H9 (cell line): Measurements from ENCODE around the gene ENOSF1. TPM values are rescaled to one million over a fixed set of nuclear protein-coding genes. Genes with fewer than 3 reads are reported as not detected.

Experiments
- DNase-seq: peaks from one replicate; pipeline ENCODE4 v3.0.0-alpha.2; 2017
- H2AFZ ChIP-seq: one replicate; pipeline ENCODE4 v1.6.1; 2013; ENCODE audit warnings: mild to moderate bottlenecking, low read length, control low read depth, moderate library complexity
- H2AK5ac ChIP-seq: 2 replicates; pipeline ENCODE4 v1.6.1; 2013; ENCODE audit warnings: low read length, control low read depth, mixed read lengths; ENCODE audit not compliant: insufficient read length
- H2BK120ac ChIP-seq: one replicate; pipeline ENCODE4 v1.6.1; 2013; ENCODE audit warnings: low read depth, mild to moderate bottlenecking, low read length, control low read depth, inconsistent platforms; ENCODE audit not compliant: poor library complexity, severe bottlenecking
- H2BK12ac ChIP-seq: 2 replicates; pipeline ENCODE4 v1.6.1; 2013; ENCODE audit warnings: low read length, control low read depth, mixed read lengths, low read depth; ENCODE audit not compliant: insufficient read length
- H2BK15ac ChIP-seq: 2 replicates; pipeline ENCODE4 v1.6.1; 2013; ENCODE audit warnings: low read depth, low read length, control low read depth
- H2BK20ac ChIP-seq: one replicate; pipeline ENCODE4 v1.6.1; 2013; ENCODE audit warnings: low read depth, mild to moderate bottlenecking, low read length, control low read depth, inconsistent platforms; ENCODE audit not compliant: poor library complexity, severe bottlenecking
- H2BK5ac ChIP-seq: 2 replicates; pipeline ENCODE4 v1.6.1; 2013; ENCODE audit warnings: low read length, control low read depth, mixed read lengths; ENCODE audit not compliant: insufficient read length
- H3K14ac ChIP-seq: 2 replicates; pipeline ENCODE4 v1.6.1; 2013; ENCODE audit warnings: low read length, control low read depth; ENCODE audit not compliant: insufficient read depth
- H3K18ac ChIP-seq: 2 replicates; pipeline ENCODE4 v1.6.1; 2013; ENCODE audit warnings: low read depth, mild to moderate bottlenecking, mixed read lengths, low read length, control low read depth; ENCODE audit not compliant: insufficient read length
- H3K23ac ChIP-seq: 2 replicates; pipeline ENCODE4 v1.6.1; 2013; ENCODE audit warnings: low read length, control low read depth, mixed read lengths, low read depth; ENCODE audit not compliant: insufficient read length
- H3K23me2 ChIP-seq: 2 replicates; pipeline ENCODE4 v1.6.1; 2013; ENCODE audit warnings: low read depth, mild to moderate bottlenecking, mixed read lengths, low read length, control low read depth; ENCODE audit not compliant: insufficient read length, poor library complexity, severe bottlenecking
- H3K27ac ChIP-seq: 2 replicates; pipeline ENCODE4 v1.5.1; 2013; ENCODE audit warnings: low read length, control low read depth, mixed read lengths, low read depth; ENCODE audit not compliant: insufficient read length
- H3K27me3 ChIP-seq: 2 replicates; pipeline ENCODE4 v1.6.1; 2013; ENCODE audit warnings: low read length, control low read depth, inconsistent platforms; ENCODE audit not compliant: insufficient read depth
- H3K4ac ChIP-seq: 2 replicates; pipeline ENCODE4 v1.6.1; 2013; ENCODE audit warnings: low read depth, mild to moderate bottlenecking, control low read depth, inconsistent platforms, low read length, moderate library complexity
- H3K4me1 ChIP-seq: 2 replicates; pipeline ENCODE4 v1.6.1; 2013; ENCODE audit warnings: low read length, control low read depth, inconsistent platforms; ENCODE audit not compliant: insufficient read depth
- H3K4me2 ChIP-seq: 2 replicates; pipeline ENCODE4 v1.6.1; 2013; ENCODE audit warnings: low read length, control low read depth, mixed read lengths; ENCODE audit not compliant: insufficient read length, insufficient read depth
- H3K56ac ChIP-seq: 2 replicates; pipeline ENCODE4 v1.6.1; 2013; ENCODE audit warnings: low read depth, mild to moderate bottlenecking, mixed read lengths, low read length, control low read depth; ENCODE audit not compliant: insufficient read length
- H3K79me1 ChIP-seq: 2 replicates; pipeline ENCODE4 v1.6.1; 2013; ENCODE audit warnings: low read depth, mild to moderate bottlenecking, moderate library complexity, low read length, control low read depth, inconsistent platforms; ENCODE audit not compliant: insufficient read depth, poor library complexity, severe bottlenecking
- H3K79me2 ChIP-seq: 2 replicates; pipeline ENCODE4 v1.6.1; 2013; ENCODE audit warnings: low read length, control low read depth, inconsistent platforms; ENCODE audit not compliant: insufficient read depth
- H3K9ac ChIP-seq: 2 replicates; pipeline ENCODE4 v1.6.1; 2013; ENCODE audit warnings: low read length, control low read depth, mixed read lengths; ENCODE audit not compliant: insufficient read length; ENCODE audit errors: extremely low read depth
- H3K9me3 ChIP-seq: one replicate; pipeline ENCODE4 v1.6.1; 2013; ENCODE audit warnings: low read depth, low read length, inconsistent platforms; ENCODE audit not compliant: control insufficient read depth
- H3T11ph ChIP-seq: one replicate; pipeline ENCODE4 v1.6.1; 2013; ENCODE audit warnings: mild to moderate bottlenecking, low read length, control low read depth, inconsistent platforms
- H4K20me1 ChIP-seq: one replicate; pipeline ENCODE4 v1.6.1; 2013; ENCODE audit not compliant: control insufficient read depth, insufficient read length, insufficient read depth
- H4K5ac ChIP-seq: 2 replicates; pipeline ENCODE4 v1.6.1; 2013; ENCODE audit warnings: low read depth, mild to moderate bottlenecking, mixed read lengths, low read length, control low read depth; ENCODE audit not compliant: insufficient read length
- H4K8ac ChIP-seq: replicated peaks from 2 replicates; pipeline ENCODE4 v1.6.1; 2013; ENCODE audit warnings: low read length, control low read depth, mixed read lengths, low read depth; ENCODE audit not compliant: insufficient read length
- H4K91ac ChIP-seq: 2 replicates; pipeline ENCODE4 v1.6.1; 2013; ENCODE audit warnings: low read depth, mild to moderate bottlenecking, moderate library complexity, mixed read lengths, low read length, control low read depth; ENCODE audit not compliant: insufficient read length
- H3K27ac Mint-ChIP-seq, 3 experiments: 2 replicates in 2 of 3; 3 replicates in 1 of 3; pipeline ENCODE4 v1.8.0; 2020 to 2021; ENCODE audit warnings: mixed read lengths in 3 of 3, mild to moderate bottlenecking in 1 of 3, moderate library complexity in 1 of 3
- H3K27me3 Mint-ChIP-seq: 2 replicates; pipeline ENCODE4 v1.8.0; 2021; ENCODE audit warnings: low read depth, mild to moderate bottlenecking, moderate library complexity, mixed read lengths
- H3K36me3 Mint-ChIP-seq, 3 experiments: 2 replicates in 2 of 3; 3 replicates in 1 of 3; pipeline ENCODE4 v1.8.0; 2020 to 2021; ENCODE audit warnings: low read depth in 3 of 3, mixed read lengths in 3 of 3; ENCODE audit not compliant: insufficient read depth in 1 of 3
- H3K4me1 Mint-ChIP-seq, 2 experiments: 2 replicates each; pipeline ENCODE4 v1.8.0; 2020; ENCODE audit warnings: mixed read lengths in 2 of 2
- H3K4me3 Mint-ChIP-seq, 2 experiments: 2 replicates in 1 of 2; 3 replicates in 1 of 2; pipeline ENCODE4 v1.8.0; 2020 to 2021; ENCODE audit warnings: mild to moderate bottlenecking in 2 of 2, mixed read lengths in 2 of 2, moderate library complexity in 1 of 2
- H3K9me3 Mint-ChIP-seq, 2 experiments: 2 replicates in 1 of 2; 3 replicates in 1 of 2; pipeline ENCODE4 v1.8.0; 2020; ENCODE audit warnings: mild to moderate bottlenecking in 2 of 2, mixed read lengths in 2 of 2, moderate library complexity in 1 of 2
- CTCF ChIP-seq: fragments of 200-600 bp; sonication (generic); conservative IDR thresholded peaks from 3 replicates; pipeline ENCODE4 v1.8.0; 2021; ENCODE audit warnings: antibody characterized with exemption, mild to moderate bottlenecking
- WGBS: extraction: QIAGEN DNeasy Blood & Tissue Kit; methylation state at CpG from one replicate; pipeline ENCODE4 v1.1.7; 2013; ENCODE audit warnings: missing lambda C conversion rate, low lambda C conversion rate, mixed read lengths; ENCODE audit not compliant: insufficient read length; ENCODE audit errors: extremely low coverage; 5-methylcytosine and 5-hydroxymethylcytosine counted together
- total RNA-seq: library from RNA; stranded (reverse); gene quantifications from 2 replicates; pipeline ENCODE4 v1.2.1, GENCODE V29; 2021

ENOSF1 gene
- total RNA-seq, 1 experiment from 2014 or later = 40.3 TPM

GRCh38 chr18:679516-679915 is 32.9 kb downstream of the ENOSF1 start:
- Histone ChIP-seq H3K9ac (no peak overlapping the region), H2BK12ac (no peak overlapping the region), H3K27ac (no peak overlapping the region), H3K4me2 (no peak overlapping the region), H4K91ac (no peak overlapping the region), H3K4me1 (no peaks in the 10 kb centered on the region), H2BK5ac (no peak overlapping the region), H2BK120ac (no peak overlapping the region), H3K14ac (no peak overlapping the region), H4K5ac (no peak overlapping the region), H4K20me1 (no peaks in the 10 kb centered on the region), H3K23me2 (no peaks in the 10 kb centered on the region), H3K79me1 (no peaks in the 10 kb centered on the region), H2AFZ (no peak overlapping the region), H4K8ac (no peak overlapping the region), H2BK15ac (no peak overlapping the region), H3K56ac (no peak overlapping the region), H3K4ac (no peak overlapping the region), H3K23ac (no peak overlapping the region), H2AK5ac (no peak overlapping the region), H3T11ph (no peak overlapping the region), H3K27me3 (no peaks in the 10 kb centered on the region), H2BK20ac (no peak overlapping the region), H3K79me2 (no peaks in the 10 kb centered on the region), H3K18ac (no peak overlapping the region), H3K9me3 (no peaks in the 10 kb centered on the region)
- H3K4me1 Mint-ChIP-seq = no peaks in the 10 kb centered on the region
- H3K4me3 Mint-ChIP-seq = no peak overlapping the region
- H3K27ac Mint-ChIP-seq = no peak overlapping the region; a peak in 2 of 7 replicates
- H3K9me3 Mint-ChIP-seq = no peaks in the 10 kb centered on the region
- DNase-seq = no peak
- no peak for TF ChIP-seq CTCF
- H3K36me3 Mint-ChIP-seq = peaks cover 8 to 75% (median 44%) of the 10 kb centered on the region in 3 experiments; a peak in 6 of 7 replicates
- no CpG with 5 or more reads among the region's 4 CpGs for WGBS
- no peaks in the 10 kb centered on the region for H3K27me3 Mint-ChIP-seq
